Measurements from ENCODE around the gene ANXA11. TPM values are rescaled to one million over a fixed set of nuclear protein-coding genes. Genes with fewer than 3 reads are reported as not detected.

Gene ANXA11
- total RNA-seq, 1 donor from 2014 or later = 390 TPM

DNA sequence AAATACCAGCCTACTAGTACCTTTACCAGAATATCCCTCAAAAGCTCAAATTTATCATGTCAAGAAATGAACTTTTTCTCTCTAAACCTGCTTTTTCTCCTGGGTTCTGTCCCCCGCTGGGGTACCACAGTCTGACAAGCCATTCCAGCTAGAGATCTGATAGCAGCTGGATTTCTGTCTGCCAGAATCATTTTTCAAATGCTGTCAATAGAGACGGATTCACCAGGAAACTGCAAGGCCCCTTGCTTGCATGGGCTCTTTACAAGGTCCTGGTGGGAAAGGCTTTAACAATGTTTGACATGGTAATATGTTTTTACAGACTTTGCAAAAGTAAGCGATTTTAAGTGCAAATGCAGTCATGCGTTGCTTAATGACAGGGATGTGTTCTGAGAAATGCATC, 4.9 kb upstream of the ANXA11 start:
- no peak for DNase-seq
- H3K9me3 ChIP-seq (replicated peaks) = no peaks in the 10 kb centered on the region
- no peak overlapping the region for H3K4me3 ChIP-seq
- no peak overlapping the region for H3K27ac ChIP-seq (replicated peaks)
- H3K4me1 ChIP-seq = peaks cover 28% of the 10 kb centered on the region
- no peaks in the 10 kb centered on the region for H3K36me3 ChIP-seq
- no peaks in the 10 kb centered on the region for H3K27me3 ChIP-seq (ENCODE audit: low read depth)
- TF ChIP-seq, protein P1, sequence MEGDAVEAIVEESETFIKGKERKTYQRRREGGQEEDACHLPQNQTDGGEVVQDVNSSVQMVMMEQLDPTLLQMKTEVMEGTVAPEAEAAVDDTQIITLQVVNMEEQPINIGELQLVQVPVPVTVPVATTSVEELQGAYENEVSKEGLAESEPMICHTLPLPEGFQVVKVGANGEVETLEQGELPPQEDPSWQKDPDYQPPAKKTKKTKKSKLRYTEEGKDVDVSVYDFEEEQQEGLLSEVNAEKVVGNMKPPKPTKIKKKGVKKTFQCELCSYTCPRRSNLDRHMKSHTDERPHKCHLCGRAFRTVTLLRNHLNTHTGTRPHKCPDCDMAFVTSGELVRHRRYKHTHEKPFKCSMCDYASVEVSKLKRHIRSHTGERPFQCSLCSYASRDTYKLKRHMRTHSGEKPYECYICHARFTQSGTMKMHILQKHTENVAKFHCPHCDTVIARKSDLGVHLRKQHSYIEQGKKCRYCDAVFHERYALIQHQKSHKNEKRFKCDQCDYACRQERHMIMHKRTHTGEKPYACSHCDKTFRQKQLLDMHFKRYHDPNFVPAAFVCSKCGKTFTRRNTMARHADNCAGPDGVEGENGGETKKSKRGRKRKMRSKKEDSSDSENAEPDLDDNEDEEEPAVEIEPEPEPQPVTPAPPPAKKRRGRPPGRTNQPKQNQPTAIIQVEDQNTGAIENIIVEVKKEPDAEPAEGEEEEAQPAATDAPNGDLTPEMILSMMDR (IDR thresholded peaks at IDR 0.05; ENCODE audit: borderline replicate concordance) = no peak
- intact Hi-C loops (cut with micrococcal nuclease) = loop anchor here (10.0 kb wide), 1 partner anchor 145 kb away; no protein-coding TSS in a partner anchor

DNA sequence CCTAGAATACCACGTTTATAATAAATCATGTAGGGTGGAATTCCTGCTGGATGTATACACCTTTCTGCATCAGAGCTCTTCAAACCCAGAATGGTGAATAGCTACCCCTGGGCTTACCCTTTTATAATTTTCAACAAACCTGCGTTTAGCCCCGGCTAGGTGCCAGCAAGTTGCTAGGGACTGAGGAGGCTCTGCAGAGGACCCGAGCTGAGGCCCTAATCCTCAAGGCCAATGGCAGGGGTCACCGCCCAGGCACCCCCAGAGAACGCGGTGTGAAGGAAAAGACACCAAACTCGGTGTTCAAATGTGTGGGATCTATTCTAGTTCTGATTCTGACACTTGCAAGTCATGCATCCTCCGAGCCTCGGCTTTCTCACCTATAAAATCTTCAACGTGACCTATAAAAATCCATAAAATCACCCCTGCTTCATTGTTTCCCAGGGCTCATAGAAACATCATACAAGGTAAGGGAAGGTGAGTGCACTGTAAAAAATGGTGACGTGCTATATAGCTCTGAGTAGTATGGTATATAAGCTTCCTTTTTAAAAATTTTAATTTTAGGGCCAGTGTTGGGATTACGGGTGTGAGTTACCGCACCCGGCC, 2.5 kb upstream of the ANXA11 start:
- Histone ChIP-seq H3K9me3 (replicated peaks) (no peaks in the 10 kb centered on the region), H3K4me1 (peaks cover 52% of the 10 kb centered on the region), H3K36me3 (no peaks in the 10 kb centered on the region), H3K27ac (replicated peaks) (peak overlapping the region; percentile 99), H3K4me3 (peak overlapping the region; percentile 57), H3K27me3 (ENCODE audit: low read depth) (no peaks in the 10 kb centered on the region)
- DNase-seq = no peak
- TF ChIP-seq, protein P1 (IDR thresholded peaks at IDR 0.05; ENCODE audit: borderline replicate concordance) = no peak
- intact Hi-C loops (cut with micrococcal nuclease) = loop anchor here (5.0 kb wide), 1 partner anchor 51 kb away; no protein-coding TSS in a partner anchor

DNA sequence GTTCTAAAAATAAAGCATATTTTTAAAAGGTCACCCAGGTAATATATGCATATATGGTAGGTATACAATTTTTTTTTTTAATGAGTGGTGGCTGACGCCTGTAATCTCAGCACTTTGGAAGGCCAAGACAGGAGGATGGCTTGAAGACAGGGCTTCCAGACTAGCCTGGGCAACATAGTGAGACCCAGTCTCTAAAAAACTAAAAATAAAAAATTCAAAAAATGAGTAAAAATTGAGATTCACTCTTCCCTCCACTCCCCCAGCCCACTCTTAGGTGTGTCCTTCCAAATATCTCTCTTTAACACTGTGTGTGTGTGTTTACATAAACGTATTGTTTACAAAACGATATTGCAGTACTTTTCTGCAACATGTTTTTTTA, 929 bp upstream of the ANXA11 start:
- Histone ChIP-seq H3K4me3 (peak overlapping the region; percentile 90), H3K4me1 (peaks cover 68% of the 10 kb centered on the region), H3K27ac (replicated peaks) (peak overlapping the region; percentile 99), H3K9me3 (replicated peaks) (no peaks in the 10 kb centered on the region), H3K36me3 (no peaks in the 10 kb centered on the region), H3K27me3 (ENCODE audit: low read depth) (no peaks in the 10 kb centered on the region)
- TF ChIP-seq, protein P1 (IDR thresholded peaks at IDR 0.05; ENCODE audit: borderline replicate concordance) = no peak
- intact Hi-C loops (cut with micrococcal nuclease) = loop anchor here (5.0 kb wide), 1 partner anchor 49 kb away; no protein-coding TSS in a partner anchor
- DNase-seq = no peak

DNA sequence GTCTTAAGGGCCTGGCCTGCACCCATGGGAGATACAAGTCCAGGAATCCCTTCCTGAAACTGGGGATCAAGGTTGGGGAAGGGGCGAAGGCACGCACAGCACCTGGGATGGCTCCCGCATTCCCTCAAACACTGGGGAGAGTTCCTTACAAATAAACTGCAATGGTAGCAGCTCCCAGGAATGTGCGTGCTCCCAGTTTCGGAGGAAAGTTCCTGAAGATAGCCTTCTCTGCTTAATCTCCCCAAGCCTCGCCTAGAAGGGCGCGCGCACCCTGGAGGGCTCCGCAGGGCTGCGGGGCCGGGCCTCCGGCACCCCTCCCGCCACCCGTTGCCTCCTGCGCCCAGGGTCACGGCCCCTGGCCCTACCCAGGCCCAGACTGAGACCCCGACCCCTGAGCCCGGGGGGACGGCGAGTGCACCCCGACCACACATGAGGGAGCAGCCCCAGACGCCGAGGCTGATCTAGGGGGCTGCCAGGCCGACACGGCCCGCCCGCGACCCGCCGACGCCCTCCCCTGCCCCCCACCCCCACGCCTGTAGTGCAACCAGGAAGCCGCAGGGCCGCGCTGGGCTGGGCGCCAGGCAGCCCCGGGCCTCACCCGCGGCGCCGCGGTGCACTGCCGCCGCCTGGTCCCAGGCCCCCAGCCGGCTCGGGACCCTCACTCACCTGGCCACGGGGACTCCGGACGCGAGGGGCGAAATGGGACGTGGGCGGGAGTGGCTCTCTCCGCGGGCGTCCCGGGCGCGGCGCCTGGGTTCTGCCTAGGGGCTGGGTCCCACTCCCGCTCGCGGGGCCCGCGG, 460 bp downstream of the ANXA11 start:
- H3K27ac ChIP-seq (replicated peaks) = peak overlapping the region; percentile 99
- TF ChIP-seq, protein P1 (IDR thresholded peaks at IDR 0.05; ENCODE audit: borderline replicate concordance) = no peak
- H3K9me3 ChIP-seq (replicated peaks) = no peaks in the 10 kb centered on the region
- H3K4me3 ChIP-seq = peak overlapping the region; percentile 90
- H3K36me3 ChIP-seq = no peaks in the 10 kb centered on the region
- peaks cover 82% of the 10 kb centered on the region for H3K4me1 ChIP-seq
- peak; percentile 50 for DNase-seq
- H3K27me3 ChIP-seq (ENCODE audit: low read depth) = no peaks in the 10 kb centered on the region
- intact Hi-C loops (cut with micrococcal nuclease) = loop anchor here (5.0 kb wide), 1 partner anchor 48 kb away; no protein-coding TSS in a partner anchor

DNA sequence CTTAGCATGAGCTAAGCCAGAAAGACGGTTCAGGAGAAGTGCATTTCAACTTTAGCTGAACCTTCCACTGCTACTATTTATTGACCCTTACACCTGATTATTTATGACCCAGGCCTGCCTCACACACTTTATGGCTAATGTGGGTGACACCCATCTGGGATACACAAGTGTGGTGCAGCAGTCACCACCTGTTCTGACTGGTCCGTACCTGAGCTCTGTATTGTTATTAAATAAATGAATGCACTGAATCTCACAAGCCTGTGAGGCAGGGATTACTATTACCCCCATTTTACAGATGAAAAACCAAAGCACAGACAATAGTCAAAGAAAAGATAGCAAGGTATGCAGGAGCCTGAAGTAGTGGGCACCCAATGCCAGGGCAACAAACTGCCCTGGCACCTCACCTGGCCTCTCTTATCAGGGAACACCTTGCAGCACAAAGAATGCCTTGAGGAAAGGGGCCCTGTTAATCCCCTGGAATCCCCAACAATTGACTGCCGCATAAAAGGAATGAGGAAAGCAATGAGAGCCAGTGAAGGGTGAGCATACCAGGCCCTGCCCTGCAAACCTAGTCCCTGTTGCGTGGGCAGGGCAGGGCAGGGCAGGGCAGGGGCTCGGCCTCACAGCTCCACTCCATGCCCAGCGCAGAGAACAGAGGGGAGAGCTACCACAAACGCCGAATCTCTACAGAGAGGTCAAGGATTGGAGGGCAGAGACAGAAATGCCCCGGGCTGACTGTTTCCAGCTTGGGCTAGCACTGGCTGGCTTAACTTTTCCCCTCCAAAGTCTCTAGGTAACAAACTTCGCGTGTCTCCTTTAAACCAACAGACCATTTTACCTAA, 1.3 kb downstream of the ANXA11 start:
- intact Hi-C loops (cut with micrococcal nuclease) = no loop called here
- H3K9me3 ChIP-seq (replicated peaks) = no peaks in the 10 kb centered on the region
- H3K4me1 ChIP-seq = peaks cover 90% of the 10 kb centered on the region
- H3K27me3 ChIP-seq (ENCODE audit: low read depth) = no peaks in the 10 kb centered on the region
- TF ChIP-seq, protein P1 (IDR thresholded peaks at IDR 0.05; ENCODE audit: borderline replicate concordance) = no peak
- peak overlapping the region; percentile 90 for H3K4me3 ChIP-seq
- DNase-seq = peak; percentile 25
- H3K27ac ChIP-seq (replicated peaks) = peak overlapping the region; percentile 99
- H3K36me3 ChIP-seq = no peaks in the 10 kb centered on the region

Data from left ventricle myocardium inferior (tissue), 1 donor.